Measurements from ENCODE around the gene SLF1.

The SLF1 gene

GRCh38 chr5:94705427-94705826 lies 87.0 kb downstream of the SLF1 start:
- DNase-seq (ENCODE audit: low read depth): peak; percentile 30
- TF ChIP-seq CTCF (conservative IDR thresholded peaks at IDR 0.05; ENCODE audit: low read depth, low read length): no peak

GRCh38 chr5:94707359-94707758 lies 88.9 kb downstream of the SLF1 start:
- no peak overlapping the region for H3K4me3 ChIP-seq (ENCODE audit: low read depth, low read length)
- no peak for TF ChIP-seq CTCF (conservative IDR thresholded peaks at IDR 0.05; ENCODE audit: low read depth, low read length)
- peak; percentile 61 for DNase-seq (ENCODE audit: low read depth)

More at GRCh38 chr5:94705427-94705826, 87.0 kb downstream of the SLF1 start:
- H3K4me3 ChIP-seq (ENCODE audit: low read depth, low read length): no peak overlapping the region

- no peak overlapping the region for H3K4me3 ChIP-seq (ENCODE audit: low read depth, low read length)
- no peak for TF ChIP-seq CTCF (conservative IDR thresholded peaks at IDR 0.05; ENCODE audit: low read depth, low read length)
- DNase-seq (ENCODE audit: low read depth): no peak
Measured at GRCh38 chr5:94709277-94709676, 90.8 kb downstream of the SLF1 start.

GRCh38 chr5:94711785-94712184 lies 93.3 kb downstream of the SLF1 start:
- H3K4me3 ChIP-seq (ENCODE audit: low read depth, low read length): no peak overlapping the region
- no peak for TF ChIP-seq CTCF (conservative IDR thresholded peaks at IDR 0.05; ENCODE audit: low read depth, low read length)
- DNase-seq (ENCODE audit: low read depth): no peak

GRCh38 chr5:94715768-94716167 lies 97.3 kb downstream of the SLF1 start:
- H3K4me3 ChIP-seq (ENCODE audit: low read depth, low read length): no peak overlapping the region
- TF ChIP-seq CTCF (conservative IDR thresholded peaks at IDR 0.05; ENCODE audit: low read depth, low read length): no peak
- DNase-seq (ENCODE audit: low read depth): no peak

- no peak overlapping the region for H3K4me3 ChIP-seq (ENCODE audit: low read depth, low read length)
- no peak for TF ChIP-seq CTCF (conservative IDR thresholded peaks at IDR 0.05; ENCODE audit: low read depth, low read length)
- DNase-seq (ENCODE audit: low read depth): no peak
Measured at GRCh38 chr5:94725142-94725541, 106.7 kb downstream of the SLF1 start.

GRCh38 chr5:94731471-94731870 lies 113.0 kb downstream of the SLF1 start:
- H3K4me3 ChIP-seq (ENCODE audit: low read depth, low read length): no peak overlapping the region
- DNase-seq (ENCODE audit: low read depth): no peak
- TF ChIP-seq CTCF (conservative IDR thresholded peaks at IDR 0.05; ENCODE audit: low read depth, low read length): no peak

Measured in choroid plexus epithelial cell (primary cell).